ENCODE measurements around the gene CRIM1. TPM values are rescaled to one million over a fixed set of nuclear protein-coding genes. Genes with fewer than 3 reads are reported as not detected.
A peak's percentile ranks its signal among the peaks of the same experiment; 100 is the strongest.

CRIM1 gene
- total RNA-seq, 1 donor from 2014 or later: 103 TPM

DNA sequence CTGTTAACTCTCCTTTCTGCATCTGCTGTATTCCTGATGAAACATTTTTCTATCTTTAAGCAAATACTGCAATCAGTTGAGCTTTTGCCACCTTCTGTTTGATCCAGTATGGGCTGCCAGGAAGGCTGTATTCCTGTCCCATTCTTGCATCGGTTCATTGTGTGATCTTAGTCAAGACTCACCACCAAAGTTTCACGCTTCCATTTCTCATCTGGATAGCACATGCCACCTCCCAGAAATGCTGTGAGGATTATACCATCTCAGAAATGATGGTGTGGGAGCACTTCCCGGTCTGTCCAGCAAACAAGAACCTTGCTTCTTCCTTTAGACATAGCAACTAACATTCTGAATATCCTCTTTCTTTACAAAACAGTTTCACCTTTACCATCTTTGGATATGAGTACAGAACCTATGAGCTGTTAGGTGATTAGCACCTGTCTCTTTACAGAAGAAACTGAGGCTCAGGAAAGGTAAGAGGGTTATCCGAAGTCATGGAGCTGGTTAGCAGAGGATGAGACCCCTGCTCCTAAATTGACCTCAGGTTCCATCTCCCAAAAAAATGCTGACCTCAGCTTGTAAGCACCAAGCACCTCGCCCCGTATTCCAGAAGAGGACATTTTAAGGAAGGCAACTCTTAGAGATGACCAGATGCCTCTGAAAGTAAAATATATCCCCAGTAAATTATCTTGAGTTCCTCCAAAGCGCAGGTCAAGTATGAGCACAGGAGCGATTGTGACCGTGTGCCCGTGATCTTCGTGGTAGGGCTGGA lies 185.6 kb downstream of the CRIM1 start:
- DNase-seq (ENCODE audit: low read depth): no peak
- TF ChIP-seq, protein P1, sequence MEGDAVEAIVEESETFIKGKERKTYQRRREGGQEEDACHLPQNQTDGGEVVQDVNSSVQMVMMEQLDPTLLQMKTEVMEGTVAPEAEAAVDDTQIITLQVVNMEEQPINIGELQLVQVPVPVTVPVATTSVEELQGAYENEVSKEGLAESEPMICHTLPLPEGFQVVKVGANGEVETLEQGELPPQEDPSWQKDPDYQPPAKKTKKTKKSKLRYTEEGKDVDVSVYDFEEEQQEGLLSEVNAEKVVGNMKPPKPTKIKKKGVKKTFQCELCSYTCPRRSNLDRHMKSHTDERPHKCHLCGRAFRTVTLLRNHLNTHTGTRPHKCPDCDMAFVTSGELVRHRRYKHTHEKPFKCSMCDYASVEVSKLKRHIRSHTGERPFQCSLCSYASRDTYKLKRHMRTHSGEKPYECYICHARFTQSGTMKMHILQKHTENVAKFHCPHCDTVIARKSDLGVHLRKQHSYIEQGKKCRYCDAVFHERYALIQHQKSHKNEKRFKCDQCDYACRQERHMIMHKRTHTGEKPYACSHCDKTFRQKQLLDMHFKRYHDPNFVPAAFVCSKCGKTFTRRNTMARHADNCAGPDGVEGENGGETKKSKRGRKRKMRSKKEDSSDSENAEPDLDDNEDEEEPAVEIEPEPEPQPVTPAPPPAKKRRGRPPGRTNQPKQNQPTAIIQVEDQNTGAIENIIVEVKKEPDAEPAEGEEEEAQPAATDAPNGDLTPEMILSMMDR (IDR thresholded peaks at IDR 0.05; ENCODE audit: insufficient read depth, low read length, poor library complexity, severe bottlenecking): no peak
- no peak overlapping the region for H3K4me3 ChIP-seq (ENCODE audit: low read depth, low read length)
- H3K27me3 ChIP-seq (ENCODE audit: control insufficient read depth, insufficient read depth, low read length): no peaks in the 10 kb centered on the region
- H3K36me3 ChIP-seq (ENCODE audit: control insufficient read depth, insufficient read depth, low read length): peaks cover 9% of the 10 kb centered on the region

DNA sequence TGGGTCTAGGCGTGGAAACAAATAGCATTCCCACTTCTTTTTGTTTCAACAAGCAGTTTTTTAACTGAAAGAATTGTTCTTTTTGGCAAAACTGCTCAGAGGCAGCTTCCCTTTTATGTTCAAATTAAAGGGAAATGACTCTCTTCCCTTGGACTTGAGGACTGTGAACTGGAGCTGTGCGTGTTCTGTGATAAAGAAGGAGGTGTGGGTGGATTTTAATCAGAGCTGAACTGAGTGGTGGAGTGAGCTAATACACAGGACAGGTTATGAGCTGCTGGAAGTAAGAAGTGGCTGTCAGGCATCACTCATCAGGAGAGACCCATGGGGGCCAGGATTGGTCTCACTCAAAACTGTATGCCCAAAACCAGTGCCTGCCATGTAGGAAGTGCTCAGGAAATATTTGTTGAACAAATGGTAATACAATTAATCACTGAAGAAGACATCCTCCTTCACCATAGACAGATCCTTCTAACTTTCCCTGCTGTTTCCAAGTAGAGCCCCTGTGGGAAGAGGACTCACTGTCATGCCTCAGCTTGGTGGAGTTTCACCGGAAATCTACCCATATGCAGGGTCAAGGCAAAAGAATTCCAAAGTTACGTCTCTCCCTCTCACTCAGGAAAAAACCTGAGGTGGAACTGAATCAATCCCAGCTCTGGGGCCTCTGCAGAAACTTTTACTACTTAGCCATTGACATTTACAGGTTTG lies 186.5 kb downstream of the CRIM1 start:
- no peak for DNase-seq (ENCODE audit: low read depth)
- Histone ChIP-seq H3K27me3 (ENCODE audit: control insufficient read depth, insufficient read depth, low read length) (no peaks in the 10 kb centered on the region), H3K36me3 (ENCODE audit: control insufficient read depth, insufficient read depth, low read length) (peaks cover 7% of the 10 kb centered on the region), H3K4me3 (ENCODE audit: low read depth, low read length) (no peak overlapping the region)
- TF ChIP-seq, protein P1 (IDR thresholded peaks at IDR 0.05; ENCODE audit: insufficient read depth, low read length, poor library complexity, severe bottlenecking): no peak

DNA sequence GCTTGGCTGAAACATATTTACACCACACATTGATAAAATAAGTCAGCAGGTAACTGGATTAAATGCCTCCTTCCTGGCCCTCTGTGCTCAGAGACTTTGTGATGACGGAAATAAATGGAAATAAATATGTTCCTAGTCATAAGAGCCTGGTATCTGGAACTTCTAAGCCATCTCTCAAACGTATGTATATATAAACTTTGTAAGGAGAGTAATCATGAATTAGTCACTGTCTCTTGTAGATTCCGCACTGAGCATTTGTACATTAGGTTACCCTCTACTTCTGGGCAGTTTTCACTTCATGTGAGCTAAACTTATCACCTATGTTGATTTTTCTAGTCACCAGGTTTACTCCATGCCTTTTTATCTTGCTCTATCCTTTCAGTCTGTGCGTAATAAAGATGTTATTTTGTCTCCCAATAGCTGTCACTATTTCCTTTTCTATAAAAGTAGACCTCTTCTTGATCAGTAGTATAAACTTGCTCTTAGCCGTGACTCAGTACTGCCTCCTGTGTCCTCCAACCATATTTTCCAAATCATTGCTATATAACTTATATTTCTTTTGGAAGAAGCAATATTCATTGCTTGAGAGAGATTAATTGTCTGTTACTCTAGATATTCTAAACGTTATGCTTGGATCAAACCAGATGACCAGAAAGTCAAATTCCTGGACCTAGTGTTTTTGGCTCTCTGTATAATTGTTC lies 189.2 kb downstream of the CRIM1 start:
- H3K36me3 ChIP-seq (ENCODE audit: control insufficient read depth, insufficient read depth, low read length): peaks cover 3% of the 10 kb centered on the region
- DNase-seq (ENCODE audit: low read depth): no peak

DNA sequence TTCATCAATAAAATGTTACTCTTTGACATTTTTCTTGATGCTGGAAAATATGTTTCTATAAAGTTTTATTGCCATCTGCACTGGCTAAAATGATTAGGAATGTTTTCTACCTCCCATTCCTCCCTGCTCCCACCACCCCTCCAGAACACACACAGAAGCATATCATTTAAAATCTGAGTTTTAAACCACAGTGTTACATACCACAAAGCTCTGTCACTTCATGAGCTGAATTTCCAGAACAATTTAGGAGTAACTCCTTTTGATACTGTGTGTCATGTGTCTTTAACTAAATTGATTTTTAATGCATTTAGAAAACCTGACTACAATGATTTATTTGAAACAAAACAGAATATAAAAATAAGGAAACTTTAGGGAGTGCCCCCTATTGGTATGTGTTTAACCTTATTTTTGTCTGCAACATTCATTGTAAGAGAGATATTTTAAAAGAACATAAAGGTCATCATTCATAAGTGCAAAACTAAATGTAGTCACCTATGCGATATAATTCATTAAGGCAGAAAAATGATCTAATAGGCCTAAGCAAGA lies 190.4 kb downstream of the CRIM1 start:
- TF ChIP-seq, protein P1 (IDR thresholded peaks at IDR 0.05; ENCODE audit: insufficient read depth, low read length, poor library complexity, severe bottlenecking): peak; percentile 5
- Histone ChIP-seq H3K4me3 (ENCODE audit: low read depth, low read length) (no peak overlapping the region), H3K27me3 (ENCODE audit: control insufficient read depth, insufficient read depth, low read length) (no peaks in the 10 kb centered on the region), H3K36me3 (ENCODE audit: control insufficient read depth, insufficient read depth, low read length) (peaks cover 3% of the 10 kb centered on the region)
- DNase-seq (ENCODE audit: low read depth): no peak

More for the DNA sequence above, 189.2 kb downstream of the CRIM1 start:
- TF ChIP-seq, protein P1 (IDR thresholded peaks at IDR 0.05; ENCODE audit: insufficient read depth, low read length, poor library complexity, severe bottlenecking): peak; percentile 30
- Histone ChIP-seq H3K4me3 (ENCODE audit: low read depth, low read length) (no peak overlapping the region), H3K27me3 (ENCODE audit: control insufficient read depth, insufficient read depth, low read length) (no peaks in the 10 kb centered on the region)

DNA sequence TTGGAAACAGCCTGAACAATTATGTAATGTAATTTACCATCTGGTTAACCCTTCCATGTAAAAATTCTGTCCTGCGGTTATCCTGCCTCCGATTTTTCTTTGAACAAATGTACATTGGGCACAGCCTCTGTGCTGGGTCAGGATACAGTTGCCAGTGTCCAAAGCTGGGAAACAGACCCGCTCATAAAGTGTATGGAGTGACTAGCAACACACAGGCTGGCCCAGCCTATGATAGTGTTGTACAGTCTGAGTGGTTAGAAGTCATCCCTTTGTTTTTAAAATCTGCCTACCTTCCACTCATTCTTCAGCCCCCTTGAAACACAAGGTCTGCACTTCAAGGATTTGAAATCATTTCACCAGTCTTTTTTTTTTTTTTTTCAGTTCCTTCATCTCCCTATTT lies 192.3 kb downstream of the CRIM1 start:
- TF ChIP-seq, protein P1 (IDR thresholded peaks at IDR 0.05; ENCODE audit: insufficient read depth, low read length, poor library complexity, severe bottlenecking): no peak
- H3K36me3 ChIP-seq (ENCODE audit: control insufficient read depth, insufficient read depth, low read length): peaks cover 1% of the 10 kb centered on the region
- no peak overlapping the region for H3K4me3 ChIP-seq (ENCODE audit: low read depth, low read length)
- DNase-seq (ENCODE audit: low read depth): no peak
- H3K27me3 ChIP-seq (ENCODE audit: control insufficient read depth, insufficient read depth, low read length): no peaks in the 10 kb centered on the region
